Endothelial cell (in vitro differentiated cells): ENCODE results near the gene ATG7. TPM values are rescaled to one million over a fixed set of nuclear protein-coding genes. Genes with fewer than 3 reads are reported as not detected.
A peak's percentile ranks its signal among the peaks of the same experiment; 100 is the strongest.

Source experiments
- DNase-seq: peaks from one replicate; pipeline ENCODE4 v3.0.0; 2021; ENCODE audit warnings: low spot score
- H3K27ac Mint-ChIP-seq: one replicate; pipeline ENCODE4 v1.8.0; 2021; ENCODE audit warnings: mixed read lengths, inconsistent platforms; ENCODE audit not compliant: unreplicated experiment
- H3K27me3 Mint-ChIP-seq: one replicate; pipeline ENCODE4 v1.8.0; 2021; ENCODE audit warnings: mild to moderate bottlenecking, moderate library complexity, mixed read lengths, inconsistent platforms; ENCODE audit not compliant: unreplicated experiment
- H3K36me3 Mint-ChIP-seq: one replicate; pipeline ENCODE4 v1.8.0; 2021; ENCODE audit warnings: mild to moderate bottlenecking, low read depth, mixed read lengths, inconsistent platforms; ENCODE audit not compliant: unreplicated experiment
- H3K4me1 Mint-ChIP-seq: one replicate; pipeline ENCODE4 v1.8.0; 2021; ENCODE audit warnings: mild to moderate bottlenecking, mixed read lengths, inconsistent platforms; ENCODE audit not compliant: unreplicated experiment
- H3K4me3 Mint-ChIP-seq: one replicate; pipeline ENCODE4 v1.8.0; 2021; ENCODE audit warnings: mild to moderate bottlenecking, mixed read lengths, inconsistent platforms; ENCODE audit not compliant: unreplicated experiment
- H3K9me3 Mint-ChIP-seq: one replicate; pipeline ENCODE4 v1.8.0; 2021; ENCODE audit warnings: mixed read lengths, inconsistent platforms; ENCODE audit not compliant: unreplicated experiment
- CTCF ChIP-seq: fragments of 200-600 bp; sonication (generic); IDR thresholded peaks from one replicate; pipeline ENCODE4 v1.5.0; 2021; ENCODE audit warnings: antibody characterized with exemption; ENCODE audit not compliant: unreplicated experiment
- long read RNA-seq: library from polyadenylated mRNA; unstranded; transcript quantifications from one replicate; pipeline ENCODE4 v2.0.0, GENCODE V29; 2020; ENCODE audit not compliant: unreplicated experiment
- total RNA-seq: library from RNA; stranded (reverse); fragmentation: NEBNext Ultra II Directional; extraction: Animal tissue kit (Norgen Biotek cat#: 25700); gene quantifications from one replicate; pipeline ENCODE4 v1.2.1, GENCODE V29; 2021; ENCODE audit not compliant: unreplicated experiment

Gene ATG7
- 30.6 TPM for total RNA-seq
- long read RNA-seq, full-length matches to known transcripts: 7 of 13 reads
- long read RNA-seq, partial matches to known transcripts: 0 of 13 reads
- long read RNA-seq, other reads (novel, unspliced or antisense): 6 of 13 reads

GRCh38 chr3:11271986-11272904 is at the start of gene ATG7:
Gene ATG7 (plus strand): TSS chr3:11272397. CDS start chr3:11298696, 26,299 bp downstream.
- DNase-seq: peak; percentile 98
- peaks cover 12% of the 10 kb centered on the region for H3K36me3 Mint-ChIP-seq
- H3K27ac Mint-ChIP-seq: peak within 1 kb of the TSS; percentile 99
- no peaks in the 10 kb centered on the region for H3K9me3 Mint-ChIP-seq
- peaks cover 9% of the 10 kb centered on the region for H3K27me3 Mint-ChIP-seq
- H3K4me3 Mint-ChIP-seq: peak within 1 kb of the TSS; percentile 97
- H3K4me1 Mint-ChIP-seq: peaks cover 19% of the 10 kb centered on the region
- TF ChIP-seq CTCF: no peak

- Mint-ChIP-seq H3K27ac (no peak overlapping the region), H3K27me3 (peaks cover 2% of the 10 kb centered on the region), H3K9me3 (no peaks in the 10 kb centered on the region), H3K36me3 (no peaks in the 10 kb centered on the region), H3K4me1 (peaks cover 9% of the 10 kb centered on the region), H3K4me3 (no peak overlapping the region)
- no peak for TF ChIP-seq CTCF
- no peak for DNase-seq
These were observed 48.2 kb upstream of the ATG7 start for GRCh38 chr3:11224010-11224409.

GRCh38 chr3:11224870-11225229 is 47.3 kb upstream of the ATG7 start:
- TF ChIP-seq CTCF: no peak
- H3K27me3 Mint-ChIP-seq: peaks cover 2% of the 10 kb centered on the region
- no peak overlapping the region for H3K27ac Mint-ChIP-seq
- DNase-seq: no peak
- H3K4me1 Mint-ChIP-seq: peaks cover 11% of the 10 kb centered on the region
- no peak overlapping the region for H3K4me3 Mint-ChIP-seq
- no peaks in the 10 kb centered on the region for H3K9me3 Mint-ChIP-seq
- no peaks in the 10 kb centered on the region for H3K36me3 Mint-ChIP-seq

- Mint-ChIP-seq H3K27ac (no peak overlapping the region), H3K4me3 (no peak overlapping the region)
These were observed 46.2 kb upstream of the ATG7 start for GRCh38 chr3:11226042-11226370.

More at GRCh38 chr3:11226042-11226370, 46.2 kb upstream of the ATG7 start:
- no peak for DNase-seq
- H3K9me3 Mint-ChIP-seq: no peaks in the 10 kb centered on the region
- no peaks in the 10 kb centered on the region for H3K36me3 Mint-ChIP-seq
- peaks cover 2% of the 10 kb centered on the region for H3K27me3 Mint-ChIP-seq
- H3K4me1 Mint-ChIP-seq: peaks cover 11% of the 10 kb centered on the region
- no peak for TF ChIP-seq CTCF
